Neural cell (in vitro differentiated cells): ENCODE measurements around the gene ADISSP.

ENCODE experiments used
- CTCF ChIP-seq: fragments of 450-650 bp; IDR thresholded peaks from 2 replicates; pipeline ENCODE4 v1.5.1; 2014; ENCODE audit warnings: antibody characterized with exemption, mild to moderate bottlenecking, moderate library complexity; ENCODE audit not compliant: poor library complexity, severe bottlenecking
- EP300 ChIP-seq: fragments of 450-650 bp; conservative IDR thresholded peaks from 2 replicates; pipeline ENCODE4 v1.6.1; 2014; ENCODE audit warnings: antibody characterized with exemption, mild to moderate bottlenecking, moderate library complexity; ENCODE audit not compliant: poor library complexity, severe bottlenecking
- EZH2 ChIP-seq: fragments of 200-600, 300-800 bp; shearing (Covaris generic), sonication (generic); IDR thresholded peaks from 2 replicates; pipeline ENCODE4 v1.6.1; 2014; ENCODE audit warnings: antibody characterized with exemption, low read length, borderline replicate concordance, mild to moderate bottlenecking; ENCODE audit not compliant: insufficient read depth, poor library complexity, severe bottlenecking
- POLR2AphosphoS5 ChIP-seq: IDR thresholded peaks from 2 replicates; pipeline ENCODE4 v1.6.1; 2012
- RAD21 ChIP-seq: fragments of 450-650 bp; conservative IDR thresholded peaks from 2 replicates; pipeline ENCODE4 v1.6.1; 2014; ENCODE audit warnings: antibody characterized with exemption, mild to moderate bottlenecking, moderate library complexity
- REST ChIP-seq: IDR thresholded peaks from 2 replicates; pipeline ENCODE4 v1.6.1; 2012; ENCODE audit warnings: borderline replicate concordance

GRCh38 chr20:3738111-3739053 lies 29.2 kb downstream of the ADISSP start:
- no peak for TF ChIP-seq RAD21
- no peak for TF ChIP-seq CTCF
- no peak for TF ChIP-seq EZH2
- TF ChIP-seq POLR2AphosphoS5 = no peak
- TF ChIP-seq REST = no peak
- TF ChIP-seq EP300 = no peak
